Measurements from ENCODE around the gene MSRB1.

- TF ChIP-seq, protein P1, sequence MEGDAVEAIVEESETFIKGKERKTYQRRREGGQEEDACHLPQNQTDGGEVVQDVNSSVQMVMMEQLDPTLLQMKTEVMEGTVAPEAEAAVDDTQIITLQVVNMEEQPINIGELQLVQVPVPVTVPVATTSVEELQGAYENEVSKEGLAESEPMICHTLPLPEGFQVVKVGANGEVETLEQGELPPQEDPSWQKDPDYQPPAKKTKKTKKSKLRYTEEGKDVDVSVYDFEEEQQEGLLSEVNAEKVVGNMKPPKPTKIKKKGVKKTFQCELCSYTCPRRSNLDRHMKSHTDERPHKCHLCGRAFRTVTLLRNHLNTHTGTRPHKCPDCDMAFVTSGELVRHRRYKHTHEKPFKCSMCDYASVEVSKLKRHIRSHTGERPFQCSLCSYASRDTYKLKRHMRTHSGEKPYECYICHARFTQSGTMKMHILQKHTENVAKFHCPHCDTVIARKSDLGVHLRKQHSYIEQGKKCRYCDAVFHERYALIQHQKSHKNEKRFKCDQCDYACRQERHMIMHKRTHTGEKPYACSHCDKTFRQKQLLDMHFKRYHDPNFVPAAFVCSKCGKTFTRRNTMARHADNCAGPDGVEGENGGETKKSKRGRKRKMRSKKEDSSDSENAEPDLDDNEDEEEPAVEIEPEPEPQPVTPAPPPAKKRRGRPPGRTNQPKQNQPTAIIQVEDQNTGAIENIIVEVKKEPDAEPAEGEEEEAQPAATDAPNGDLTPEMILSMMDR (IDR thresholded peaks at IDR 0.05), result no peak
- TF ChIP-seq POLR2AphosphoS5 (IDR thresholded peaks at IDR 0.05) (no peak), POLR2A (IDR thresholded peaks at IDR 0.05) (no peak), EP300 (IDR thresholded peaks at IDR 0.05; ENCODE audit: low read depth) (no peak)
These were observed 25.2 kb downstream of the MSRB1 start for GRCh38 chr16:1917665-1918350.
